ENCODE measurements around the gene LAMC1.

LAMC1 gene

DNA sequence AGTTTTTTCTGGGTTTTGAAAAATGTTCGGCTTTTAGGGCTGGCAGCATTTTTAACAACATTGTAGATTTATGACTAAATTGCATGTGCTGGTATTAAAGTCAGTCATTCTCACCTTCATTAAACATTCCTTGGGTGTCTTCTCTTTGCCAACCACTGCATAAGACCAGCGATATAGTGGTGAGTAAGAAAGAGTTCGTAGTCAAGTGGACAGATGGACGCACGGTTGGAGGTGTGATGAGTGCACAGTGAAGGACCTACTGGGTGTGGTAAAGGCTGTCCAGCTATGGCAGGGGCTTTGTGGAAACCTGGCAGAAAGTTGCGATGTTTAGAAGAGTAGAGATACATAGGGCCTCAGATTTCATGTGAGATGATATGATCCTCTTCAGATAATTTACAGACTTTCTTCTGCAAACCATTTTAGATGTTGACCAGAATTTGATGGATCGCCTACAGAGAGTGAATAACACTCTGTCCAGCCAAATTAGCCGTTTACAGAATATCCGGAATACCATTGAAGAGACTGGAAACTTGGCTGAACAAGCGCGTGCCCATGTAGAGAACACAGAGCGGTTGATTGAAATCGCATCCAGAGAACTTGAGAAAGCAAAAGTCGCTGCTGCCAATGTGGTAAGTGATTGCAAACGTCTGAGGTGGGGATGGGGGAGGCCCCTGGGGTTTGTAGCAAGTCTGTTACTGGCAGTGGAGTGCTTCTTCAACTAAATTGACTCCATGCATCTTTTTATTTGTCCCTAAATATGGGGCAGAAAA lies 106.9 kb downstream of the LAMC1 start:
- DNase-seq (ENCODE audit: insufficient read length, low spot score) (no peak), FAIRE-seq (no peak)
- TF ChIP-seq POLR2AphosphoS5 (IDR thresholded peaks at IDR 0.05; ENCODE audit: low read depth, low read length) (no peak), POLR2A (IDR thresholded peaks at IDR 0.05; ENCODE audit: low read depth, low read length) (no peak), PAX5 (IDR thresholded peaks at IDR 0.05; ENCODE audit: insufficient read depth, low read length, severe bottlenecking) (no peak), TAF1 (IDR thresholded peaks at IDR 0.05; ENCODE audit: low read depth, low read length) (no peak), POU2F2 (IDR thresholded peaks at IDR 0.05; ENCODE audit: low read depth, low read length) (no peak), SPI1 (IDR thresholded peaks at IDR 0.05; ENCODE audit: low read depth, low read length) (no peak)

DNA sequence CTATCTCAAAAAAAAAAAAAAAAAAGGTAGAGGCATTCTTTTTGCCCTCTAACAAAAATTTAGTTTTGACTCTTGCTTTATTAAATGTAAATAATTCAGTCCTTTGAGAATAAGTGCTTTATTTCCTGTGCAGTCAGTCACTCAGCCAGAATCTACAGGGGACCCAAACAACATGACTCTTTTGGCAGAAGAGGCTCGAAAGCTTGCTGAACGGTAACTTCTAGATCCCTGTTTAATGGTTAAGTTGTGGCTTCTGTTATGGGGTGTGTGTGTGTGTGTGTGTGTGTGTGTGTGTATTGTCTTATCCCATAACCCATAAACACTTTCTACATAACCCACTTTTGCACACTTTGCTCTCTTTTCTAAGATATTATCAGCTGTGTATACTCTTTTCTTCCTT lies 107.9 kb downstream of the LAMC1 start:
- FAIRE-seq, result no peak
- DNase-seq (ENCODE audit: insufficient read length, low spot score), result no peak
- TF ChIP-seq POLR2A (IDR thresholded peaks at IDR 0.05; ENCODE audit: low read depth, low read length) (no peak), POLR2AphosphoS5 (IDR thresholded peaks at IDR 0.05; ENCODE audit: low read depth, low read length) (no peak), POU2F2 (IDR thresholded peaks at IDR 0.05; ENCODE audit: low read depth, low read length) (no peak)

DNA sequence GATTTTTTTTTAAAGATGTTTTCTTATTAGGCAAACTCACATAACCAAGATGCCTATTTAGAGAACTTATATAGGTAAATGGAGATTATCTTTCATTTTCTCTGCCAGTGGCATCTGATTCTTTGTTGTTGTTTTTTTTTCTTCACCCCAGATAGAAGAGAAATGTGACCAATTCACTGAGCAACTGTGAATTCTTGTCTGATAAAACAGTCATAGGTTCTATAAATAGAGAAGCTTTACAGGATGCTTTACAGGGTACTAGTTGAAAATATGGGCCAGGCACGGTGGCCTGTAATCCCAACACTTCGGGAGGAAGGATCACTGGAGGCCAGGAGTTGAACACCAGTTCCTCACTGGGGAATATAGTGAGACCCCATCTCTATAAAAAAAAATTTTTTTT lies 112.1 kb downstream of the LAMC1 start:
- TF ChIP-seq PAX5 (IDR thresholded peaks at IDR 0.05; ENCODE audit: insufficient read depth, low read length, severe bottlenecking), result no peak
- no peak for TF ChIP-seq TAF1 (IDR thresholded peaks at IDR 0.05; ENCODE audit: low read depth, low read length)
- no peak for TF ChIP-seq POLR2AphosphoS5 (IDR thresholded peaks at IDR 0.05; ENCODE audit: low read depth, low read length)
- TF ChIP-seq SPI1 (IDR thresholded peaks at IDR 0.05; ENCODE audit: low read depth, low read length), result no peak
- TF ChIP-seq POU2F2 (IDR thresholded peaks at IDR 0.05; ENCODE audit: low read depth, low read length), result no peak
- TF ChIP-seq POLR2A (IDR thresholded peaks at IDR 0.05; ENCODE audit: low read depth, low read length), result no peak
- FAIRE-seq, result no peak
- DNase-seq (ENCODE audit: insufficient read length, low spot score), result no peak

DNA sequence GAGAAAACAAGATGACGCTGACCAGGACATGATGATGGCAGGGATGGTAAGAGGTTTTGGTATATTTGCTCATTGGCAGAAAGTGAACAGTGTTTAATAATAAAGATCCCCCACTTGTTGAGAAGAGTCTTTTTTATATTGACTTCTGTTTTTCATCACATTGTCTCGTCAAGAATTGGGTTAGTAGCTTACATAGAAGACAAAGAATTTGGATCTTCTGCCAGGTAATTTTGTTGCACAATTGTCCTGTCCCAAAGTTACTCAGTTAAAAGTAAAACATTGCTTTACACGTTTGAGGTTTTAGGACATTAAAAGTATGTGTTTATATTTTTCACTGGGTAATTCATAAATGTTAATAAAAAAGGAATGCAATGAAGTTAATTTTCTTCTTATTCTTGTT lies 114.6 kb downstream of the LAMC1 start:
- DNase-seq (ENCODE audit: insufficient read length, low spot score), result no peak
- TF ChIP-seq POLR2AphosphoS5 (IDR thresholded peaks at IDR 0.05; ENCODE audit: low read depth, low read length) (no peak), PAX5 (IDR thresholded peaks at IDR 0.05; ENCODE audit: insufficient read depth, low read length, severe bottlenecking) (no peak), TAF1 (IDR thresholded peaks at IDR 0.05; ENCODE audit: low read depth, low read length) (no peak), POU2F2 (IDR thresholded peaks at IDR 0.05; ENCODE audit: low read depth, low read length) (no peak), SPI1 (IDR thresholded peaks at IDR 0.05; ENCODE audit: low read depth, low read length) (no peak), POLR2A (IDR thresholded peaks at IDR 0.05; ENCODE audit: low read depth, low read length) (no peak)
- no peak for FAIRE-seq

DNA sequence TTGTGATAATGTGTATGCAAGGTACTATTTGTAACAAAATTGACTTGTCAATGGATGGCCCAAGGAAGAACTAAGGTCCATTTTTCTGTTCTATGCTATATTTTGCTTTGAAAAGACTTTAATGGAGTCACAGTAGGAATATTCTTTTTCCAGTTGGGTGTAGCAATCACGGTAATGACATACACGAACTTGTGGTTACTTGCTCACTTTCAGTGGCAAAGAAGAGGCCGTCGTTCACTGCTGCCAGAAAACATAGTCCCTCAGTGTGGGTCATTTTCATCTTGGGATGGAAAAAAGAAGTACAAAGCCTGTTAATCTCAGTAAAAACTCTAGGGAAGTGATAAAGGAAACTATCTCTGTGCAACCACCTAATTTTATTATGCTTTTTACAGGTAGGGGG lies 115.1 kb downstream of the LAMC1 start:
- no peak for TF ChIP-seq PAX5 (IDR thresholded peaks at IDR 0.05; ENCODE audit: insufficient read depth, low read length, severe bottlenecking)
- TF ChIP-seq POU2F2 (IDR thresholded peaks at IDR 0.05; ENCODE audit: low read depth, low read length), result no peak
- TF ChIP-seq POLR2A (IDR thresholded peaks at IDR 0.05; ENCODE audit: low read depth, low read length), result no peak
- no peak for TF ChIP-seq SPI1 (IDR thresholded peaks at IDR 0.05; ENCODE audit: low read depth, low read length)
- TF ChIP-seq TAF1 (IDR thresholded peaks at IDR 0.05; ENCODE audit: low read depth, low read length), result no peak
- TF ChIP-seq POLR2AphosphoS5 (IDR thresholded peaks at IDR 0.05; ENCODE audit: low read depth, low read length), result no peak
- no peak for DNase-seq (ENCODE audit: insufficient read length, low spot score)
- no peak for FAIRE-seq

DNA sequence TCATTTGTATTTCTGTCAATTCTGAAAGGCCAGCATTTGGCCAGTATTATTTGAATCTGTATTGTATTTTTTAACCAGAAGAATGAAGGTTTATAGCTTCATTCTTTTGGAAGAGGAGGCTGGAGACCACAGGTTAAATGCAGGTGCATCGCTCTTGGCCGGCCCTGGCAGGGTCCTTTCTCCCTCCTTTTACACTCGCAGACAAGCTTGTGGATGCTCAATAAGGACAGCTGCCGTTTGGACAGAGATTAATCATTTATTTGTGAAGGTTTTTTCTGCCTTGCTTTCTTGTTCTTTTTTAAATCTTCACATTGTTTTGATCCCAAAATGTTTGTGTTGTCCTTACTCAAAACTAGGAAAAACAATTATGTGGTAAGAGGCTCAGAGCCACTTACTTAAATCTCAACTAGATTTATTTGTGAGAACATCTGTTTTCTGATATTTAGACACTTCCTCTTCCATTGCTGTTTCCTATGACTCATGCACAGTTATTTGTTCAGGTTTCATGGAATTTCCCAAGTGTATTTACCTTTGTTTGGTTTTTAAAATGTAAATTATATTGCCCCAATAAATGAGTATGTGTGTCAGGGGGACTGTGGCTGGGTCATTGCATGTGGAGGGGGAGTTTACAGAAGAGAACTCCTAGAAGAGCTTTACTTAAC lies 116.2 kb downstream of the LAMC1 start:
- no peak for FAIRE-seq
- DNase-seq (ENCODE audit: insufficient read length, low spot score), result no peak
- TF ChIP-seq POLR2AphosphoS5 (IDR thresholded peaks at IDR 0.05; ENCODE audit: low read depth, low read length) (no peak), TAF1 (IDR thresholded peaks at IDR 0.05; ENCODE audit: low read depth, low read length) (no peak), POLR2A (IDR thresholded peaks at IDR 0.05; ENCODE audit: low read depth, low read length) (no peak), PAX5 (IDR thresholded peaks at IDR 0.05; ENCODE audit: insufficient read depth, low read length, severe bottlenecking) (no peak), SPI1 (IDR thresholded peaks at IDR 0.05; ENCODE audit: low read depth, low read length) (peak; percentile 26; the same call in 1 of the 2 replicates), POU2F2 (IDR thresholded peaks at IDR 0.05; ENCODE audit: low read depth, low read length) (no peak)

DNA sequence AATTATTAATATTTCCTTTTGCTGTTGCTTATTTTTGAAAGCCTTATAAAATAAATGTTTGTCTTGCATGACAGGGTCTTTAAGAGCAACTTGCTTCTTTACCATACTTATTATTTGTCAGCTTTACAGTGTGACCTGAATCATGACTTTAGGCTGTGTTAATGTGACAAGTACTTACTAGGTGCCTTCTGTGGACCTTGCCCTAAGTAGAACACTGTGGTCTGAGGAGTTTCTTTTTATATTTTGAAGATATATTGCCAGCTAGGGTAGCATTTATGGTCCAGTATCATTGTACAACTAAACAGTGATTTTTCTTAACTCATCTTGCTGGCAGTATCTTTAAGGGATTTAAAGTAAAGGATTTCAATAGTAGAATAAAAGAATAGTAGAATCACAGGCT lies 117.4 kb downstream of the LAMC1 start:
- no peak for TF ChIP-seq SPI1 (IDR thresholded peaks at IDR 0.05; ENCODE audit: low read depth, low read length)
- TF ChIP-seq POLR2AphosphoS5 (IDR thresholded peaks at IDR 0.05; ENCODE audit: low read depth, low read length), result no peak
- no peak for TF ChIP-seq PAX5 (IDR thresholded peaks at IDR 0.05; ENCODE audit: insufficient read depth, low read length, severe bottlenecking)
- no peak for TF ChIP-seq POLR2A (IDR thresholded peaks at IDR 0.05; ENCODE audit: low read depth, low read length)
- TF ChIP-seq TAF1 (IDR thresholded peaks at IDR 0.05; ENCODE audit: low read depth, low read length), result no peak
- no peak for TF ChIP-seq POU2F2 (IDR thresholded peaks at IDR 0.05; ENCODE audit: low read depth, low read length)
- DNase-seq (ENCODE audit: insufficient read length, low spot score), result no peak
- no peak for FAIRE-seq

DNA sequence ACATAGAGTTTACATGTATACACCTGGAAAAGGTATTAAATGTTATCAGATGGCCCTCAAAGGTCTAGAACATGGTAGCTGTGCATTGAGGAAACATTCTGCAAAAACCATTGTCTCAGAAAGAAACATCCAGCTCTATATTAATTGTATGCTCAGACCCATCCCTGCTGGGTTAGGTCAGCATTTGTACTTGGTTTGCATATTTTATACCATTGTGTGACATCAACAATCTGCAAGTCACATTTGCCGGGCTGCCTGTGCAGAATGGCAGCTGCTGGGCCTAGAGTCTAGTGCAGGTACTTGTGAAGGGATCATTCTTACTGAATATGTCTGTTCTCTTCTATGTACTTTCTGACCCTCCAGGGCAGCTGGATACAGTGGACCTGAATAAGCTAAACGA lies 119.0 kb downstream of the LAMC1 start:
- DNase-seq (ENCODE audit: insufficient read length, low spot score), result no peak
- FAIRE-seq, result no peak
- no peak for TF ChIP-seq PAX5 (IDR thresholded peaks at IDR 0.05; ENCODE audit: insufficient read depth, low read length, severe bottlenecking)
- no peak for TF ChIP-seq TAF1 (IDR thresholded peaks at IDR 0.05; ENCODE audit: low read depth, low read length)
- TF ChIP-seq SPI1 (IDR thresholded peaks at IDR 0.05; ENCODE audit: low read depth, low read length), result no peak
- no peak for TF ChIP-seq POLR2AphosphoS5 (IDR thresholded peaks at IDR 0.05; ENCODE audit: low read depth, low read length)
- TF ChIP-seq POU2F2 (IDR thresholded peaks at IDR 0.05; ENCODE audit: low read depth, low read length), result no peak
- no peak for TF ChIP-seq POLR2A (IDR thresholded peaks at IDR 0.05; ENCODE audit: low read depth, low read length)

DNA sequence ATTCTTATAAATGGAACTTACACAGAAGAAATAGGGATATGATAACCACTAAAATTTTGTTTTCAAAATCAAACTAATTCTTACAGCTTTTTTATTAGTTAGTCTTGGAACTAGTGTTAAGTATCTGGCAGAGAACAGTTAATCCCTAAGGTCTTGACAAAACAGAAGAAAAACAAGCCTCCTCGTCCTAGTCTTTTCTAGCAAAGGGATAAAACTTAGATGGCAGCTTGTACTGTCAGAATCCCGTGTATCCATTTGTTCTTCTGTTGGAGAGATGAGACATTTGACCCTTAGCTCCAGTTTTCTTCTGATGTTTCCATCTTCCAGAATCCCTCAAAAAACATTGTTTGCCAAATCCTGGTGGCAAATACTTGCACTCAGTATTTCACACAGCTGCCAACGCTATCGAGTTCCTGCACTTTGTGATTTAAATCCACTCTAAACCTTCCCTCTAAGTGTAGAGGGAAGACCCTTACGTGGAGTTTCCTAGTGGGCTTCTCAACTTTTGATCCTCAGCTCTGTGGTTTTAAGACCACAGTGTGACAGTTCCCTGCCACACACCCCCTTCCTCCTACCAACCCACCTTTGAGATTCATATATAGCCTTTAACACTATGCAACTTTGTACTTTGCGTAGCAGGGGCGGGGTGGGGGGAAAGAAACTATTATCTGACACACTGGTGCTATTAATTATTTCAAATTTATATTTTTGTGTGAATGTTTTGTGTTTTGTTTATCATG lies 120.5 kb downstream of the LAMC1 start:
- FAIRE-seq, result no peak

More for the DNA sequence above, 120.5 kb downstream of the LAMC1 start:
- DNase-seq (ENCODE audit: insufficient read length, low spot score), result no peak
- TF ChIP-seq POLR2AphosphoS5 (IDR thresholded peaks at IDR 0.05; ENCODE audit: low read depth, low read length) (no peak), POLR2A (IDR thresholded peaks at IDR 0.05; ENCODE audit: low read depth, low read length) (no peak), PAX5 (IDR thresholded peaks at IDR 0.05; ENCODE audit: insufficient read depth, low read length, severe bottlenecking) (no peak), SPI1 (IDR thresholded peaks at IDR 0.05; ENCODE audit: low read depth, low read length) (no peak), TAF1 (IDR thresholded peaks at IDR 0.05; ENCODE audit: low read depth, low read length) (no peak), POU2F2 (IDR thresholded peaks at IDR 0.05; ENCODE audit: low read depth, low read length) (no peak)
